ENCODE results near the gene CLSTN2. TPM values are rescaled to one million over a fixed set of nuclear protein-coding genes. Genes with fewer than 3 reads are reported as not detected.

CLSTN2 gene
- total RNA-seq, 1 experiment from 2014 or later, result 0.02 TPM

GRCh38 chr3:140288595-140288994, 353.6 kb downstream of the CLSTN2 start (continued):
- no peak for TF ChIP-seq REST (IDR thresholded peaks at IDR 0.05; ENCODE audit: low read depth)
- TF ChIP-seq CBX3 (IDR thresholded peaks at IDR 0.05; ENCODE audit: low read depth), result no peak
- no peak for TF ChIP-seq SRF (IDR thresholded peaks at IDR 0.05; ENCODE audit: low read depth)
- no peak for TF ChIP-seq POLR2A (IDR thresholded peaks at IDR 0.05; ENCODE audit: borderline replicate concordance, extremely low read depth, insufficient read depth, insufficient read length)
- no peak for TF ChIP-seq RAD21 (IDR thresholded peaks at IDR 0.05; ENCODE audit: low read depth)
- no peak for TF ChIP-seq CEBPB (IDR thresholded peaks at IDR 0.05; ENCODE audit: low read depth)
- TF ChIP-seq, protein P1, sequence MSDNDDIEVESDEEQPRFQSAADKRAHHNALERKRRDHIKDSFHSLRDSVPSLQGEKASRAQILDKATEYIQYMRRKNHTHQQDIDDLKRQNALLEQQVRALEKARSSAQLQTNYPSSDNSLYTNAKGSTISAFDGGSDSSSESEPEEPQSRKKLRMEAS (IDR thresholded peaks at IDR 0.05), result no peak
- TF ChIP-seq ZFX (IDR thresholded peaks at IDR 0.05), result no peak
- no peak for TF ChIP-seq EZH2 (IDR thresholded peaks at IDR 0.05)
- TF ChIP-seq ELF1 (IDR thresholded peaks at IDR 0.05; ENCODE audit: borderline replicate concordance, low read depth), result no peak
- no peak for TF ChIP-seq EZH2phosphoT487 (IDR thresholded peaks at IDR 0.05; ENCODE audit: borderline replicate concordance)
- no peak for TF ChIP-seq YY1 (IDR thresholded peaks at IDR 0.05; ENCODE audit: extremely low read depth, insufficient replicate concordance, low read depth, low read length)
- TF ChIP-seq CTCF (IDR thresholded peaks at IDR 0.05 in 2 of 3, conservative IDR thresholded peaks at IDR 0.05 in 1 of 3; ENCODE audit: borderline replicate concordance in 1 of 3, insufficient read depth in 1 of 3, low read depth in 2 of 3, low read length in 2 of 3), result no peak

Data from HCT116 (cell line).